H1 (cell line): ENCODE data around the gene TEF. TPM values are rescaled to one million over a fixed set of nuclear protein-coding genes. Genes with fewer than 3 reads are reported as not detected.
A peak's percentile ranks its signal among the peaks of the same experiment; 100 is the strongest.

Experiments
- CTCF ChIA-PET: fragments of 300-600 bp; sonication (Branson Sonifier 250); formaldehyde crosslinking; loops from one replicate; lab custom pipeline; 2021; ENCODE audit not compliant: partially characterized antibody; lab: Charles Lee
- POLR2A ChIA-PET: fragments of 300-600 bp; sonication (Branson Sonifier 250); formaldehyde crosslinking; loops from one replicate; lab custom pipeline; 2021; ENCODE audit warnings: inconsistent platforms; ENCODE audit not compliant: partially characterized antibody; lab: Charles Lee
- DNase-seq, 2 experiments: peaks; one replicate each; pipeline versions ENCODE4 v3.0.0 to v3.0.0-alpha.2; 2010 to 2022; ENCODE audit warnings: low spot score in 2 of 2, low read depth in 1 of 2, mixed read lengths in 1 of 2
- FAIRE-seq: peaks from 2 replicates; lab custom pipeline; 2011; peaks lifted over from hg19 to GRCh38; lab: Jason Lieb, UNC
- H2AFZ ChIP-seq: 2 replicates; pipeline ENCODE4 v1.8.1; 2012; ENCODE audit warnings: low read length, inconsistent platforms
- H2AK5ac ChIP-seq: 2 replicates; pipeline ENCODE4 v1.6.1; 2013; ENCODE audit warnings: low read depth, low read length
- H2BK120ac ChIP-seq: replicated peaks from 2 replicates; pipeline ENCODE3; 2013; ENCODE audit warnings: low read depth, low read length, inconsistent platforms
- H2BK12ac ChIP-seq: 2 replicates; pipeline ENCODE4 v1.6.1; 2013; ENCODE audit warnings: low read depth, low read length
- H2BK15ac ChIP-seq: 2 replicates; pipeline ENCODE4 v1.6.1; 2013; ENCODE audit warnings: low read length
- H2BK20ac ChIP-seq: 2 replicates; pipeline ENCODE4 v1.6.1; 2013; ENCODE audit warnings: low read length
- H2BK5ac ChIP-seq: 2 replicates; pipeline ENCODE4 v1.6.1; 2013; ENCODE audit warnings: low read depth, low read length
- H3K14ac ChIP-seq: 2 replicates; pipeline ENCODE4 v1.6.1; 2013; ENCODE audit warnings: inconsistent platforms; ENCODE audit not compliant: insufficient read length
- H3K18ac ChIP-seq: 2 replicates; pipeline ENCODE4 v1.6.1; 2013; ENCODE audit warnings: low read length; ENCODE audit errors: extremely low read depth
- H3K23ac ChIP-seq: 2 replicates; pipeline ENCODE4 v1.6.1; 2013; ENCODE audit warnings: inconsistent platforms; ENCODE audit not compliant: insufficient read length
- H3K23me2 ChIP-seq: 2 replicates; pipeline ENCODE4 v1.6.1; 2013; ENCODE audit warnings: low read depth, low read length
- H3K27ac ChIP-seq: 2 replicates; pipeline ENCODE4 v1.6.1; 2011; ENCODE audit warnings: low read depth, low read length, inconsistent platforms
- H3K27me3 ChIP-seq, 4 experiments: replicated peaks in 1 of 4; 1 replicate in 1 of 4; 2 replicates in 3 of 4; pipeline versions ENCODE4 v1.6.1 to v1.8.1; 2011 to 2013; ENCODE audit warnings: low read length in 3 of 4, mild to moderate bottlenecking in 3 of 4, inconsistent platforms in 2 of 4, mixed read lengths in 2 of 4, moderate library complexity in 1 of 4; ENCODE audit not compliant: control insufficient read depth in 3 of 4, insufficient read depth in 3 of 4; ENCODE audit errors: extremely low read depth in 1 of 4
- H3K36me3 ChIP-seq, 4 experiments: 2 replicates each; pipeline versions ENCODE4 v1.6.1 to v1.8.1; 2011 to 2013; ENCODE audit warnings: mild to moderate bottlenecking in 4 of 4, low read length in 3 of 4, moderate library complexity in 2 of 4, control low read depth in 1 of 4, inconsistent platforms in 1 of 4; ENCODE audit not compliant: insufficient read depth in 4 of 4, control insufficient read depth in 2 of 4
- H3K4ac ChIP-seq: replicated peaks from 2 replicates; pipeline ENCODE3; 2013; ENCODE audit warnings: low read length, low read depth, mixed read lengths, inconsistent platforms; ENCODE audit not compliant: insufficient read length
- H3K4me1 ChIP-seq, 4 experiments: replicated peaks in 1 of 4; 1 replicate in 1 of 4; 2 replicates in 3 of 4; pipeline versions ENCODE4 v1.6.1 to v1.8.1; 2011 to 2013; ENCODE audit warnings: low read length in 3 of 4, inconsistent platforms in 2 of 4, mixed read lengths in 1 of 4; ENCODE audit not compliant: insufficient read depth in 4 of 4, control insufficient read depth in 3 of 4
- H3K4me2 ChIP-seq, 2 experiments: 2 replicates each; pipeline versions ENCODE4 v1.6.1 to v1.8.1; 2011 to 2013; ENCODE audit warnings: low read depth in 2 of 2, low read length in 2 of 2, control low read depth in 1 of 2, inconsistent platforms in 1 of 2, mild to moderate bottlenecking in 1 of 2; ENCODE audit not compliant: insufficient read depth in 1 of 2
- H3K4me3 ChIP-seq, 4 experiments: fragments of 200-600, 300-600 bp in 1 of 4; sonication (generic), shearing (Covaris generic), sonication (Bioruptor Twin) in 1 of 4; 2 replicates each; pipeline versions ENCODE4 v1.5.1 to v1.8.1; 2011 to 2016; ENCODE audit warnings: low read length in 4 of 4, low read depth in 3 of 4, control low read depth in 2 of 4, inconsistent platforms in 2 of 4, mild to moderate bottlenecking in 2 of 4, mixed read lengths in 1 of 4, moderate library complexity in 1 of 4; ENCODE audit not compliant: insufficient read depth in 2 of 4; ENCODE audit errors: extremely low read depth in 1 of 4
- H3K56ac ChIP-seq: replicated peaks from 2 replicates; pipeline ENCODE3; 2013; ENCODE audit warnings: low read depth, mild to moderate bottlenecking, mixed read lengths, low read length, inconsistent platforms; ENCODE audit not compliant: insufficient read length
- H3K79me1 ChIP-seq: 2 replicates; pipeline ENCODE4 v1.6.1; 2013; ENCODE audit warnings: low read depth, low read length, control low read depth
- H3K79me2 ChIP-seq, 2 experiments: 2 replicates each; pipeline versions ENCODE4 v1.6.1 to v1.8.1; 2012 to 2013; ENCODE audit warnings: low read length in 2 of 2, mild to moderate bottlenecking in 2 of 2, inconsistent platforms in 1 of 2; ENCODE audit not compliant: insufficient read depth in 2 of 2, control insufficient read depth in 1 of 2
- H3K9ac ChIP-seq, 4 experiments: replicated peaks in 1 of 4; 1 replicate in 1 of 4; 2 replicates in 3 of 4; pipeline versions ENCODE4 v1.6.1 to v1.8.1; 2011 to 2013; ENCODE audit warnings: low read depth in 3 of 4, low read length in 3 of 4, control low read depth in 2 of 4, mild to moderate bottlenecking in 2 of 4, moderate library complexity in 2 of 4, inconsistent platforms in 1 of 4; ENCODE audit errors: extremely low read depth in 1 of 4
- H3K9me3 ChIP-seq, 2 experiments: 2 replicates each; pipeline versions ENCODE4 v1.6.1 to v1.8.1; 2012 to 2013; ENCODE audit warnings: mild to moderate bottlenecking in 2 of 2, moderate library complexity in 2 of 2, control low read depth in 1 of 2, inconsistent platforms in 1 of 2, low read depth in 1 of 2, low read length in 1 of 2, mixed read lengths in 1 of 2; ENCODE audit not compliant: insufficient read depth in 2 of 2
- H4K20me1 ChIP-seq, 2 experiments: replicated peaks in 1 of 2; 2 replicates each; pipeline versions ENCODE3 to v1.8.1; 2011 to 2013; ENCODE audit warnings: inconsistent platforms in 2 of 2, low read length in 2 of 2, mild to moderate bottlenecking in 1 of 2; ENCODE audit not compliant: insufficient read depth in 2 of 2, control insufficient read depth in 1 of 2
- H4K5ac ChIP-seq: 2 replicates; pipeline ENCODE4 v1.6.1; 2013; ENCODE audit warnings: low read length, low read depth, mixed read lengths, inconsistent platforms; ENCODE audit not compliant: insufficient read length
- H4K8ac ChIP-seq: 2 replicates; pipeline ENCODE4 v1.8.0; 2013; ENCODE audit warnings: mild to moderate bottlenecking, moderate library complexity, low read length, inconsistent platforms; ENCODE audit not compliant: insufficient read depth; ENCODE audit errors: extremely low read depth
- H4K91ac ChIP-seq: replicated peaks from 2 replicates; pipeline ENCODE3; 2013; ENCODE audit warnings: low read length, mixed read lengths, inconsistent platforms; ENCODE audit not compliant: insufficient read length
- ATF3 ChIP-seq: IDR thresholded peaks from 2 replicates; pipeline ENCODE4 v1.6.1; 2011; ENCODE audit warnings: low read depth, mild to moderate bottlenecking, low read length; ENCODE audit not compliant: insufficient read depth
- BACH1 ChIP-seq: IDR thresholded peaks from 2 replicates; pipeline ENCODE4 v1.6.1; 2012; ENCODE audit warnings: low read length, improper control_type of control experiment
- FOSL1 ChIP-seq: IDR thresholded peaks from 2 replicates; pipeline ENCODE4 v1.6.1; 2011; ENCODE audit warnings: mild to moderate bottlenecking, low read depth, low read length, moderate library complexity; ENCODE audit not compliant: insufficient read depth
- GABPA ChIP-seq: IDR thresholded peaks from 2 replicates; pipeline ENCODE4 v1.6.1; 2011; ENCODE audit warnings: mild to moderate bottlenecking, low read length, moderate library complexity, borderline replicate concordance; ENCODE audit not compliant: insufficient read depth
- GTF2F1 ChIP-seq: IDR thresholded peaks from 2 replicates; pipeline ENCODE4 v1.6.1; 2012; ENCODE audit warnings: low read depth, low read length, improper control_type of control experiment, borderline replicate concordance
- HDAC2 ChIP-seq, 2 experiments: fragments of 300-600 bp in 1 of 2; sonication (generic) in 1 of 2; IDR thresholded peaks; 2 replicates each; pipeline ENCODE4 v1.6.1; 2011 to 2012; ENCODE audit warnings: low read depth in 2 of 2, low read length in 2 of 2, mild to moderate bottlenecking in 2 of 2, moderate library complexity in 2 of 2, borderline replicate concordance in 1 of 2, inconsistent platforms in 1 of 2
- KDM4A ChIP-seq: IDR thresholded peaks from one replicate; pipeline ENCODE4 v1.7.1; 2012; ENCODE audit warnings: low read depth, mild to moderate bottlenecking, moderate library complexity, low read length, inconsistent platforms; ENCODE audit not compliant: severe bottlenecking
- MAFK ChIP-seq: IDR thresholded peaks from 2 replicates; pipeline ENCODE4 v1.6.1; 2012; ENCODE audit warnings: low read depth, mild to moderate bottlenecking, improper control_type of control experiment, low read length
- RXRA ChIP-seq: IDR thresholded peaks from 2 replicates; pipeline ENCODE4 v1.6.1; 2011; ENCODE audit warnings: low read depth, mild to moderate bottlenecking, low read length, moderate library complexity; ENCODE audit not compliant: insufficient read depth
- SIN3A ChIP-seq, 2 experiments: IDR thresholded peaks in 1 of 2; conservative IDR thresholded peaks in 1 of 2; 2 replicates each; pipeline ENCODE4 v1.6.1; 2011 to 2012; ENCODE audit warnings: low read length in 2 of 2, improper control_type of control experiment in 1 of 2, low read depth in 1 of 2, mild to moderate bottlenecking in 1 of 2
- SIX5 ChIP-seq: IDR thresholded peaks from 2 replicates; pipeline ENCODE4 v1.6.1; 2011; ENCODE audit warnings: mild to moderate bottlenecking, low read depth, low read length
- SUZ12 ChIP-seq: fragments of 200-600 bp; sonication (generic); IDR thresholded peaks from 2 replicates; pipeline ENCODE4 v1.6.1; 2012; ENCODE audit warnings: mild to moderate bottlenecking, inconsistent platforms, low read length, moderate library complexity, mixed read lengths
- WGBS, 2 experiments: shearing (Covaris generic) in 1 of 2; methylation state at CpG; one replicate each; pipeline versions ENCODE4 v1.1.6 to v1.1.7; 2013 to 2015; ENCODE audit warnings: low lambda C conversion rate in 2 of 2, mixed read lengths in 2 of 2, inconsistent platforms in 1 of 2, low coverage in 1 of 2, missing lambda C conversion rate in 1 of 2; ENCODE audit not compliant: insufficient replicate concordance in 2 of 2, insufficient coverage in 1 of 2, insufficient read length in 1 of 2; ENCODE audit errors: extremely low coverage in 1 of 2, missing lambda C conversion rate in 1 of 2; 5-methylcytosine and 5-hydroxymethylcytosine counted together
- polyA plus RNA-seq, 7 experiments: library from polyadenylated mRNA; depleted of rRNA in 3 of 7; stranded (reverse) in 5 of 7; unstranded in 2 of 7; fragments of >200 nt in 5 of 7; fragments of 200-250 nt in 2 of 7; gene quantifications; 1 replicate in 5 of 7; 2 replicates in 1 of 7; 4 replicates in 1 of 7; pipeline versions ENCODE4 v1.2.1 to v1.2.3, GENCODE V29; 2011 to 2013; ENCODE audit warnings: missing spikeins in 2 of 7, mixed read lengths in 2 of 7
- total RNA-seq: library from RNA; stranded (reverse); fragmentation: NEBNext Ultra II Directional; extraction: Animal tissue kit (Norgen Biotek cat#: 25700); gene quantifications from 2 replicates; pipeline ENCODE4 v1.2.1, GENCODE V29; 2021

Gene TEF
- total and polyA plus RNA-seq, 2 of the 8 experiments (the other 6 are each of a cell fraction or from before 2014, with no cell fraction given) = 7.4 to 9.0 TPM

- FAIRE-seq = no peak
- ChIA-PET CTCF (interaction anchor here (0.6 to 1.7 kb wide), 2 partner anchors 61 to 137 kb away, joined by 3 to 6 read pairs; no protein-coding TSS in a partner anchor), POLR2A (interaction anchor here (0.5 to 7.5 kb wide), 37 partner anchors 13 to 1193 kb away, joined by 3 to 129 read pairs (median 5); partner anchors contain the start of genes ACO2, DESI1, PHF5A and PMM1)
- Histone ChIP-seq H3K27ac (peak overlapping the region; percentile 96), H2BK12ac (peak overlapping the region; percentile 94; the same call in 1 of the 2 replicates), H4K8ac (peak overlapping the region; percentile 98; the same call in 1 of the 2 replicates), H3K4ac (peak overlapping the region; percentile 61), H3K36me3 (no peaks in the 10 kb centered on the region), H2BK15ac (no peak overlapping the region), H3K79me1 (no peaks in the 10 kb centered on the region; the same call in 1 of the 2 replicates), H4K91ac (peak overlapping the region; percentile 27), H3K9me3 (no peaks in the 10 kb centered on the region), H2BK20ac (no peak overlapping the region), H4K5ac (peak overlapping the region; percentile 68), H3K9ac (peak overlapping the region; percentile 66 to 94 (median 86)), H4K20me1 (peaks cover 0 to 3% of the 10 kb centered on the region in 2 experiments), H3K23me2 (peaks cover 9% of the 10 kb centered on the region), H3K23ac (no peak overlapping the region), H3K79me2 (no peaks in the 10 kb centered on the region; a peak in 1 of 4 replicates), H3K14ac (no peak overlapping the region), H3K4me2 (peak overlapping the region; percentile 92 to 98), H3K56ac (no peak overlapping the region), H3K4me3 (peak overlapping the region; percentile 51 to 79 (median 58)), H2AK5ac (peak overlapping the region; percentile 41; the same call in 1 of the 2 replicates), H3K4me1 (peaks cover 2 to 10% (median 5%) of the 10 kb centered on the region in 4 experiments), H2BK5ac (peak overlapping the region; percentile 90), H2AFZ (no peak overlapping the region), H3K18ac (peak overlapping the region; percentile 89), H2BK120ac (peak overlapping the region; percentile 11), H3K27me3 (no peaks in the 10 kb centered on the region; a peak in 1 of 7 replicates)
- DNase-seq = no peak
- WGBS, 2 experiments = 10% methylated on average over 15 of the region's 22 CpGs; no CpG with 5 or more reads in 1 of the 2 experiments
- TF ChIP-seq ATF3 (no peak), FOSL1 (no peak), GABPA (no peak), RXRA (no peak), SIX5 (no peak), KDM4A (peak; percentile 81), SIN3A (conservative IDR thresholded peaks at IDR 0.05 in 1 of 2, IDR thresholded peaks at IDR 0.05 in 1 of 2; ENCODE audit: low read depth in 1 of 2, low read length in 2 of 2) (no peak), SUZ12 (no peak), BACH1 (peak; percentile 17; the same call in 1 of the 2 replicates), GTF2F1 (no peak), MAFK (no peak), HDAC2 (IDR thresholded peaks at IDR 0.05; ENCODE audit: borderline replicate concordance in 1 of 2, low read depth in 2 of 2, low read length in 2 of 2) (no peak)
These were observed 781 bp upstream of the TEF start for GRCh38 chr22:41380993-41381328.
